HG03442 (cell line): ENCODE measurements around the gene FAM227B.

Experiments used
- ATAC-seq: cut with Tn5 transposase; IDR thresholded peaks from one replicate; pipeline ENCODE4 v1.9.1; 2021; ENCODE audit warnings: mild to moderate bottlenecking, moderate library complexity; ENCODE audit not compliant: unreplicated experiment

FAM227B gene

DNA sequence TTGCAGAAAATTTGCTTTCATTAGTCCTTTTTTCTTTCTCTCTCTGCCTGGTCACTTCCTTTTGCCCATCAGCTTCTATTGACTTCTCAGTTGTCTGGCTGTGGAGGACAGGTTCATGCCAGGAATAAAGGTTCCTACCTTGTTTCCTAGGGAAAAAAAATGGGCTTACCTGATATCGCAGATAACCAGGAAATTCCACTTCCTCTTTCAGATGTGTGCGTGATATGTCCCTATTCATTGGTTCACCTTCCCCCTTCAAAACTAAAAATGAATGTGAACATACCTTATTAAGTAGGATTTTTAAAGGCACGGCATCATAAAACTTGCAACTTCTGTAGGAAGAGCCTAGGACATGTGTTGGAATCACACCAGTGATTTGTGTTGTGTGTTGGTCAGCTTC is 317.6 kb downstream of the FAM227B start:
- no peak for ATAC-seq

DNA sequence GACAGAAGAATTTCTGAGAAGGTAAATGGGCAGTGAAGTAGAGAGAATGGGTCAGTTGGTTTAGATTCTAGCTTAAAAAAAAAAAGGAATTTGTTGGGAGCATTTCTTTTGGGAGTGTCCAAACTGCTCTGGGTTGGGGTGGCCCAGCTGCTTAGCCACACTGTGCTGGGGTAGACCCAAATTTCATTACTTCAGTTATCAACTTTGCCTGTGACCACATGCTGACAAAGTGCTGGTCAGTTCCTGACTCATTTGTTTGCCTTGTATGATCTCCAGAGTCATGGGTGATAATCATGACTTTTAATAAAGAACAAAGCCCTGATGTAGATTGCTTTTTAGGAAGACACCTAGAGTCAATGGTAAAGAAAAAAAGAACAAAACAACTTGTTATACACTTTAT is 319.1 kb downstream of the FAM227B start:
- ATAC-seq = no peak

DNA sequence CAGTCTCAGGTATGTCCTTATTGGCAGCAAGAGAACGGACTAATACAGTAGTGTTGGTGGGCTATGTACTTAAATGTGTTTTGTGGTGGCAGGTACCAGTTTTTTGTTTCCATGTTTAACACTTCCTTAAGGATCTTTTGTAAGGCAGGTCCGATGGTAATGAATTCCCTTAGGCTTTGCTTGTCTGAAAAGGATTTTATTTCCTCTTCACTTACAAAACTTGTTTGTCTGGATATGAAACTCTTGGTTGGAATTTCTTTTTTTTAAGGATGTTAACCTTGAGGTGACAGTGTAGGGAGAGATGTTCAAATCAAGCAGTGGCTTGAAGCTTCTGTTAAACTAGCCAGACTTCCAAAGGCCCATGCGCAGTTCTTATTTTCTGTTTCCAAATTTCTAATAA is 319.8 kb downstream of the FAM227B start:
- ATAC-seq = no peak

DNA sequence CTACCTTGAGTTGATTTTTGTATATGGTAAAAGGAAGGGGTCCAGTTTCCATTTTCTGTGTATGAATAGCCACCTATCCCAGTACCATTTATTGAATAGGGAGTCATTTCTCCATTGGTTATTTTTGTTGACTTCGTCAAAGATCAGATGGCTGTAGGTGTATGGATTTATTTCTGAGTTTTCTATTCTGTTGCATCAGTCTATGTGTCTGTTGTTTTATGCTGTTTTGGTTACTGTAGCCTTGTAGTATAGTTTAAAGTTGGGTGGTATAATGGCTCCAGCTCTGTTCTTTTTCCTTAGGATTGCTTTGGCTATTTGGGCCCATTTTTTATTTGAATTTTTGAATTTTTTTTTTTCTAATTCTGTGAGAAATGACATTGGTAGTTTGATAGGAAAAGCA is 323.0 kb downstream of the FAM227B start:
- no peak for ATAC-seq

DNA sequence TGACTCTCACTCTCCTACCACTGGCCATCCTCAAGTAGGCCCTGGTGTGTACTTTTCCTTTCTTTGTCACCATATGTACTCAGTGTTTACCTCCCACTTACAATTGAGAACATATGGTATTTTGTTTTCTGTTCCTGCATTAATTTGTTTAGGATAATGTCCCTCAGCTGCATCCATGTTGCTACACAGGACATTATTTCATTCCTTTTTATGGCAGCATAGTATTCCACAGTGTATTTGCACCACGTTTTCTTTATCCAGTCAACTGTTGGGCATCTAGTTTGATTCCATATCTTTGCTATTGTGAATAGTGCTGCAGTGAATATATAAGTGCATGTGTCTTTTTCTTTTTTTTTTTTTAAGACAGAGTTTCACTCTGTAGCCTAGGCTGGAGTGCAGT is 324.4 kb downstream of the FAM227B start:
- no peak for ATAC-seq

DNA sequence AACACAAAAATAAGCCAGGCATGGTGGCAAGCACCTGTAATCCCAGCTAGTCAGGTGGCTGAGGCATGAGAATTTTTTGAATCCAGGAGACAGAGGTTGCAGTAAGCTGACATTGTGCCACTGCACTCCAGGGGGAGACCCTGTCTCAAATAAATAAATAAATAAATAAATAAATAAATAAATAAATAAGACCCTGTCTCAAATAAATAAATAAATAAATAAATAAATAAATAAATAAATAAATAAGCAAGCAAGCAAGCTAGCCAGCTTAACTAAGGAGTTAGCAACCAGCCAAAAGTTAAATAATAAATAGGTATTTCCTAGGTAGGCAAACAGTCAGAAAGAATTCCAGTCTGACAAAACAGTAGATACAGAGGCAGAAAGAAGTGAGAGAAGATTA is 326.7 kb downstream of the FAM227B start:
- no peak for ATAC-seq

DNA sequence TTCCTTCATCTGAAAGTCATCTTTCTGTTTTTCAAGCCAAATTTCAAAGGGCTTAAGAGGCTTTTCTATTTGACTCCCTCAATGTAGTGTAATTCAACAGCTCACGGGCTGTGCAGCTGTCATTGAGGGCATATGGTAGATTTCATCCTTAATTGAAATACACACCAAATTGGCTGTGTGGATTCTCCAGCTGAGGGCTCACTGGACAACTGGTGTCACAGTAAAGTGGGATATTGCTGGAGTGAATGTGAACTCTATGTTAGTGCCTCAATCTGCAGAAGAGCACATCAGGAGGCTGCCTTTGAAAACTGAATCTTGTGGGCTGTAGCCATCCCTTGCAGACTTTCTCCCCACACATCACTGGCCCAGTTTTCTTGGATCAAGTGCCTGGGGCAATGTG is 330.4 kb downstream of the FAM227B start:
- no peak for ATAC-seq

DNA sequence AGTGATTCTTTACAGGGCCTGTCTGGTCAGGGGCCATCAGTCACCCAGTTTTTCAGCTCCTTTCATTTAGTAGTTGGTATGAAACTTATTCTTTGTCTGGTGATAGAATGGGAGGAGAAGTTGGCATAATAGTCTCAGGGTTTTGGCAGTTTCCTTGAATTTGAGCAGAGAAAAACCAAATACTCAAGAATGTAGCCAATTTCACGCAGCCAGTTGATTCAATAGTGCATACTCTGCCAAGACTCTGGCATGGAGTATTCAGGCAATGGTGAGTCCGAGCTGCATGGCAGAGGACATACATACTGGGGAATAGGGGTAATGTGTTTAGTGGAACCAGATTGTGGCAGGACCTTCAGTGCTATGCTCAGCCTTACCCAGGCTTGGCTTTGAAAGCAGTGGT is 332.2 kb downstream of the FAM227B start:
- ATAC-seq = no peak

DNA sequence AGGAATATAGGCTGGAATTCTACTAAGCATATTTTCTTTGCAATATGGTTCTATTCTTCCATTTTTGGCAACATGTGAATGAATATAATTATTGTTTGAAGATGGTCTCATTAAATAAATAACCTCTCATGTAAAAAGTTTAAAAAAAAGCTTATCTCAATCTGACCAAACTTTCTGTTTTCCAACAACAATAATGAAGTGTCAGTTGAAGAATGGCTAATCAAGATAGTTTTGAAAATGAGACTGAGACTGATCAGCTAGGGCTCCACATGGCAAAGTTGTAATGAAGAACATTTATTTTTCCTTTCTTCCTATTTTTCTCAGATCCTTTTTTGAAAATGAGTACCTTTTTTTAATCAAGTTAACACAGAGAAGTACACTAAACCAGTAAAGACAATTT is 333.1 kb downstream of the FAM227B start:
- ATAC-seq = no peak

DNA sequence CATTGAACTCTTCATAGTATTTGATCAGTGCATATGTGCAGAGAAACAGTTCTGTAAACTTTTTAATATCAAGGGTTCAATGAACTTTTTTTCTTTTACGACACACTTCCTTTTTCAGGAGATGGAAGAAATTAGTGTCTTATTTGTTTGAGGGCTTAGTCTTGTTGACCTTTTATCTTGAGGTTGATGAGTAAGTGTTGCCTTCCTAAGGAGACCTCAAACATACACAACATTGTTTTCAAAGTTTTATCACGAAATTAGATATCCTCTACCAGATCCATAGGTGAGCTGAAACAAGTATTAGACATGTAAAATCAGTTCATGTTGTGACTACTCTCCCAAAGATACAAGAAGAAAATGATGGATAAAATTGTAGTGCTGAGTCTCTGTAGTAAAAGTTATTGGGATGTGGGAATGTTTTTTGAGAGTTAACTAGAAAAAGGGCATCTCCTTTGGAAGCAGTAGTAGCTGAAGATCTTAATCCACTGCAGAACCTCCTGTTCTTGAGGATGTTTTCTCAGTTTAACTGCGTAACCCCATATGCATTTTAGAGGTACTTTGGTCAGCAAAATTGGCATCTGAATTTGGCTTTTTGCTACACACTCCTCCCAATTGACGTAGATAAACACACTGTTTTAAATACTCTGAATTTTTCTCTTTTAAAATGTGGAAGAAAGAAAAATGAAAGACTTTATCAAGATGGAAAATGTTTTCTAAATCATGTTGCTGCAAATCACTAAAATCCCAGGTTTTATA is 333.8 kb downstream of the FAM227B start:
- no peak for ATAC-seq

DNA sequence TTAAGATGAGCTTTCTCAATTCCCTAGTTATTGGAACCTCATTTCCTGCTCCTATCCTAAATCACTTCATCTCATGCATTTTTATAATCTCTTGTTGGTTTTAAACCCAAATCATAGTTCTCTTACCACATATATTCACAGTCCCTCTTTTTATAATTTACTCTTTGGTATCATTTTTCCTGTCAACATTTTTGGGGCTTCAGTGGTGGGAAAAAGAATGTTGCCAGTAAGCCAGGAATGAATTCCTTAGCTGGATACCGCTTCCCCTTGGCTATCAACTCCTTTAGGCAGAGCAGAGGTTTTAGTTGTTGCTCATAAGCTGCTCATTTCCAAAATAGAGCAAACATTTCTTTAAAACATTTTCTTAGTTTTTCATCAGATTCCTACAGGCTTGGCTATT is 338.3 kb downstream of the FAM227B start:
- ATAC-seq = no peak

DNA sequence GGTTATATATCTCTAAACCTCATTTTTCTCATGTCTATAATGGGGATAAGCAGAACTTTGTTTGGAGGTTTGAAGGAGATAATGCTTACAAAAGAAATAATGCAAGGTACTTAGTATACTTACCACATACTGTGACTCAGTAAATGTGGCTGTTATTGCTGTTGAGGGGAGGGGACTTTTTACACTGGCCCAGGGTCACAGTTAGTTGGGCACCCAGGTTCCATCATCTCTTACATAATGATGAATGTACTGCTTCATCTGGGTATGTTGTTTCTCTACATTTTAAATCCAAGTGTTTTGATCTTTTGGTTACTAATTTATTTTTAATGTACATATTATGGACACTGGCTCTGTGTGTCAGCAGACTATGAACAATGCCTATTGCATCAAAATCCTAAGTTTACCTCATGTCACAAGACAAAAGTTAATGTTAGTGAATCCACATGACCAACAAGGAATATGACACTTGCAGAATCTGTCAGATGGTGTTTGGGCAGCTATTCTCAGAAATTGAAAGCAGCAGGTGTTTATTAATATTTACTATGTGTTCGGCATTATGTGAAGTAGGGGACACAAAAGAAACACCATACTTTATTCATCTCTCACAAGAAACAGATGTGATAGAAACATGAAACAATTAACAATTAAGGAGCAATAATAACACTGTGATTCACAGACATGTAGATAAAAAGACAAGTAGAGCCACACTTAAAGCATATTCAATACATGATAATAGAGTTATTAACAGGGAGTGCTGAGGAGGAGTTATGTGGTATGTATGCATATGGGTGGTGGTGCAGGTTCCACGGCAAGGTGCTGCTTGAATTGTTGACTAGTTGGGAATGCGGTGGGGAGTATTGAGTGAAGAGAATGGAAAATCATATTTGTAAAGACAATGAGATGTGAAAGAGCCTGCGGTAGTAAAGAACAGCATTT is 340.8 kb downstream of the FAM227B start:
- ATAC-seq = no peak

DNA sequence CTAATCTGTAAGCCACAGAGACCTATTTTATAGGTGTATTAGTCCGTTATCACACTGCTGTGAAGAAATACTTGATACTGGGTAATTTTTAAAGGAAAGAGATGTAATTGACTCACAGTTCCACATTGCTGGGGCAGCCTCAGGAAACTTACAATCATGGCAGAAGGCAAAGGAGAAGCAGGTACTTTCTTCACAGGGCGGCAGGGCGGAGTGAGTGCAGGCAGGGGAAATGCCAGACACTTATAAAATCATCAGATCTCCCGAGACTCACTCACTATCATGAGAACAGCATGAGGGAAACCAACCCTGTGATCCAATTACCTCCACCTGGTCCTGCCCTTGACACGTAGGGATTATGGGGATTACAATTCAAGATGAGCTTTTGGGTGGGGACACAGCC is 341.9 kb downstream of the FAM227B start:
- ATAC-seq = no peak
